ENCODE results near the gene TIMP3.
A peak's percentile ranks its signal among the peaks of the same experiment; 100 is the strongest.
"Not testable (repeated sequence)": the region's sequence is repeated elsewhere in the genome, so short reads cannot be mapped to it uniquely, and the experiment has no call there.

Gene TIMP3

DNA sequence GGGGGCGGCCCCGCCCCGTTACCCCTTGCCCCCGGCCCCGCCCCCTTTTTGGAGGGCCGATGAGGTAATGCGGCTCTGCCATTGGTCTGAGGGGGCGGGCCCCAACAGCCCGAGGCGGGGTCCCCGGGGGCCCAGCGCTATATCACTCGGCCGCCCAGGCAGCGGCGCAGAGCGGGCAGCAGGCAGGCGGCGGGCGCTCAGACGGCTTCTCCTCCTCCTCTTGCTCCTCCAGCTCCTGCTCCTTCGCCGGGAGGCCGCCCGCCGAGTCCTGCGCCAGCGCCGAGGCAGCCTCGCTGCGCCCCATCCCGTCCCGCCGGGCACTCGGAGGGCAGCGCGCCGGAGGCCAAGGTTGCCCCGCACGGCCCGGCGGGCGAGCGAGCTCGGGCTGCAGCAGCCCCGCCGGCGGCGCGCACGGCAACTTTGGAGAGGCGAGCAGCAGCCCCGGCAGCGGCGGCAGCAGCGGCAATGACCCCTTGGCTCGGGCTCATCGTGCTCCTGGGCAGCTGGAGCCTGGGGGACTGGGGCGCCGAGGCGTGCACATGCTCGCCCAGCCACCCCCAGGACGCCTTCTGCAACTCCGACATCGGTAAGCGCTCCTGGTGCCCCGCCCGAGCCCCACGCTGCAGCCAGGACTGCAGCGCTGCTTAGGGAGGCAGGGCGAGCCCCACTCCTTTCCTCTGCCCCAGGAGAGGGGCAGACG is at the start of gene TIMP3:
Gene TIMP3, plus strand, starts transcription at position 169 of the 700 bp plus-strand sequence. Its CDS starts 297 bp downstream, at position 466.
- Histone ChIP-seq H3K4me1 (ENCODE audit: control insufficient read depth in 5 of 5, insufficient read depth in 5 of 5, low read length in 5 of 5) (peaks cover 7 to 74% (median 68%) of the 10 kb centered on the region in 5 donors), H3K36me3 (ENCODE audit: control insufficient read depth in 5 of 5, insufficient read depth in 5 of 5, low read length in 5 of 5) (peaks cover 0 to 6% (median 0%) of the 10 kb centered on the region in 5 donors), H3K27ac (ENCODE audit: low read depth, low read length) (peak within 1 kb of the TSS; percentile 92), H3K4me3 (ENCODE audit: low read depth in 1 of 5, low read length in 5 of 5) (peak within 1 kb of the TSS; percentile 82 to 98 (median 87)), H3K27me3 (ENCODE audit: control insufficient read depth in 5 of 5, insufficient read depth in 4 of 5, low read length in 5 of 5) (no peaks in the 10 kb centered on the region), H3K9me3 (ENCODE audit: control insufficient read depth in 5 of 5, low read length in 5 of 5) (no peaks in the 10 kb centered on the region), H3K9ac (ENCODE audit: low read length in 5 of 5) (peak within 1 kb of the TSS; percentile 67 to 96 (median 89))

- H3K9me3 ChIP-seq (ENCODE audit: control insufficient read depth in 5 of 5, low read length in 5 of 5): no peaks in the 10 kb centered on the region
- H3K36me3 ChIP-seq (ENCODE audit: control insufficient read depth in 5 of 5, insufficient read depth in 5 of 5, low read length in 5 of 5): no peaks in the 10 kb centered on the region
- H3K9ac ChIP-seq (ENCODE audit: low read length in 5 of 5): no peak overlapping the region
- no peaks in the 10 kb centered on the region for H3K27me3 ChIP-seq (ENCODE audit: control insufficient read depth in 5 of 5, insufficient read depth in 4 of 5, low read length in 5 of 5)
- peaks cover 4 to 43% (median 21%) of the 10 kb centered on the region in 5 donors for H3K4me1 ChIP-seq (ENCODE audit: control insufficient read depth in 5 of 5, insufficient read depth in 5 of 5, low read length in 5 of 5)
- H3K27ac ChIP-seq (ENCODE audit: low read depth, low read length): peak overlapping the region; percentile 61
- no peak overlapping the region for H3K4me3 ChIP-seq (ENCODE audit: low read depth in 1 of 5, low read length in 5 of 5)
Measured at GRCh38 chr22:32752326-32752725, 49.2 kb upstream of the TIMP3 start.

- no peaks in the 10 kb centered on the region for H3K36me3 ChIP-seq (ENCODE audit: control insufficient read depth in 5 of 5, insufficient read depth in 5 of 5, low read length in 5 of 5)
- H3K27ac ChIP-seq (ENCODE audit: low read depth, low read length): peak overlapping the region; percentile 77
- no peaks in the 10 kb centered on the region for H3K9me3 ChIP-seq (ENCODE audit: control insufficient read depth in 5 of 5, low read length in 5 of 5)
- H3K4me3 ChIP-seq (ENCODE audit: low read depth in 1 of 5, low read length in 5 of 5): no peak overlapping the region
- no peaks in the 10 kb centered on the region for H3K27me3 ChIP-seq (ENCODE audit: control insufficient read depth in 5 of 5, insufficient read depth in 4 of 5, low read length in 5 of 5)
- peak overlapping the region in 1 of 5 donors; percentile 52 for H3K9ac ChIP-seq (ENCODE audit: low read length in 5 of 5)
- peaks cover 4 to 38% (median 21%) of the 10 kb centered on the region in 5 donors for H3K4me1 ChIP-seq (ENCODE audit: control insufficient read depth in 5 of 5, insufficient read depth in 5 of 5, low read length in 5 of 5)
Measured at GRCh38 chr22:32752816-32753520, 48.5 kb upstream of the TIMP3 start.

GRCh38 chr22:32753591-32753990 is 47.9 kb upstream of the TIMP3 start:
- Histone ChIP-seq H3K36me3 (ENCODE audit: control insufficient read depth in 5 of 5, insufficient read depth in 5 of 5, low read length in 5 of 5) (no peaks in the 10 kb centered on the region), H3K4me3 (ENCODE audit: low read depth in 1 of 5, low read length in 5 of 5) (no peak overlapping the region), H3K9ac (ENCODE audit: low read length in 5 of 5) (peak overlapping the region in 1 of 5 donors; percentile 52), H3K4me1 (ENCODE audit: control insufficient read depth in 5 of 5, insufficient read depth in 5 of 5, low read length in 5 of 5) (peaks cover 4 to 35% (median 21%) of the 10 kb centered on the region in 5 donors), H3K9me3 (ENCODE audit: control insufficient read depth in 5 of 5, low read length in 5 of 5) (no peaks in the 10 kb centered on the region), H3K27ac (ENCODE audit: low read depth, low read length) (peak overlapping the region; percentile 77), H3K27me3 (ENCODE audit: control insufficient read depth in 5 of 5, insufficient read depth in 4 of 5, low read length in 5 of 5) (no peaks in the 10 kb centered on the region)

DNA sequence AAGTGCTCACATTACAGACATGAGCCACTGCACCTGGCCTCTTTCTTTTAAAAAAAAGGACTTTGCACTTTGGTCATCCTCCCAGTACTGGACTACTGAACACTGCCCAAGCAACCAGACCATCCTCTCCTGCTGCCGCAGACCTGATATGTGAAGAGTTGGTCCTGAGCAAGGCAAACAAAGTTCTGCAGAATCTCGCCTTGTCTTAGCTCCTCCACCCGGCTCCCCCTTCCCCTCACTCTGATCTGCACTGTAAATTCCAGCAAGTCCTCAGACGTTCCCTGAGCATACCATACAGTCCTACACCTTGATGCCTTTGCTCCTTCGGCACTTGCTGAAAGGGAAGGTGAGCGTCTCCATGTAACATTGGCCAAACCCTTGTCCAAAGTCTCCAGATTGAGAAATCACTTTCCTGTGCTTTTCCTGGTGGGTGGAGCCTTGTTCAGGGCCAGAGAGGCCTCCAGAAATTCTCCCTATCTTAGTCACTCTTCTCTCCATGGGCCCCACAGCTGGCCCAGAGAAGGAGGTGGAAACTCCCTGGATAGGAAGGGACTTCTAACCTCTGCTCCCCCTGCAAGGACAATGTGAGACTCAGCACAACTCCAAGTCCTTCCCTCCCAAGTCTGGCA is 47.0 kb upstream of the TIMP3 start:
- Histone ChIP-seq H3K9me3 (ENCODE audit: control insufficient read depth in 5 of 5, low read length in 5 of 5) (no peaks in the 10 kb centered on the region), H3K4me1 (ENCODE audit: control insufficient read depth in 5 of 5, insufficient read depth in 5 of 5, low read length in 5 of 5) (peaks cover 4 to 35% (median 27%) of the 10 kb centered on the region in 5 donors), H3K36me3 (ENCODE audit: control insufficient read depth in 5 of 5, insufficient read depth in 5 of 5, low read length in 5 of 5) (no peaks in the 10 kb centered on the region), H3K4me3 (ENCODE audit: low read depth in 1 of 5, low read length in 5 of 5) (no peak overlapping the region), H3K27me3 (ENCODE audit: control insufficient read depth in 5 of 5, insufficient read depth in 4 of 5, low read length in 5 of 5) (no peaks in the 10 kb centered on the region), H3K27ac (ENCODE audit: low read depth, low read length) (peak overlapping the region; percentile 77), H3K9ac (ENCODE audit: low read length in 5 of 5) (no peak overlapping the region)

DNA sequence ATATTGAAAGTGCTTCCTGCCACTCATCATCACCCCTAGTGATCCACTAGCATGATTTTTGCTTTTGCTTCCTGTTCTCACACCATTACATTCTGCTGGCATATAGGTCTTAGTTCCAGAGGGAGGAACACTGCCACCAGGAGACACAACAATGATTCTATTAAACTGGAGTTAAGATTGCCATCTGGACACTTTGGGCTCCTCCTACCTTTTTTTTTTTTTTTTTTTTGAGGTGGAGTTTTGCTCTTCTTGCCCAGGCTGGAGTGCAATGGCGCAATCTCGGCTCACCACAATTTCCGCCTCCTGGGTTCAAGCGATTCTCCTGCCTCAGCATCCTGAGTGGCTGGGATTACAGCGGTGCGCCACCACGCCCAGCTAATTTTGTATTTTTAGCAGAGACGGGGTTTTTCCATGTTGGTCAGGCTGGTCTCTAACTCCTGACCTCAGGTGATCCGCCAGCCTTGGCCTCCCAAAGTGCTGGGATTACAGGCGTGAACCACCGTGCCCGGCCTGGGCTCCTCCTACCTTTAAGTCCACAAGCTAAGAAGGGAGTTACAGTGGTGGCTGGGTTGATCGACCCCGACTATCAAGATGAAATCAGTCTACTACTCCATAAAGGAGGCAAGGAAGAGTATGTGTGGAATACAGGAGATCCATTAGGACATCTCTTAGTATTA is 44.3 kb upstream of the TIMP3 start:
- not testable (repeated sequence) for H3K27me3 ChIP-seq (ENCODE audit: control insufficient read depth in 5 of 5, insufficient read depth in 4 of 5, low read length in 5 of 5); H3K4me3 ChIP-seq (ENCODE audit: low read depth in 1 of 5, low read length in 5 of 5); H3K36me3 ChIP-seq (ENCODE audit: control insufficient read depth in 5 of 5, insufficient read depth in 5 of 5, low read length in 5 of 5); H3K9ac ChIP-seq (ENCODE audit: low read length in 5 of 5); H3K27ac ChIP-seq (ENCODE audit: low read depth, low read length); H3K9me3 ChIP-seq (ENCODE audit: control insufficient read depth in 5 of 5, low read length in 5 of 5)
- peaks cover 15 to 50% (median 43%) of the 10 kb centered on the region in 5 donors for H3K4me1 ChIP-seq (ENCODE audit: control insufficient read depth in 5 of 5, insufficient read depth in 5 of 5, low read length in 5 of 5)

DNA sequence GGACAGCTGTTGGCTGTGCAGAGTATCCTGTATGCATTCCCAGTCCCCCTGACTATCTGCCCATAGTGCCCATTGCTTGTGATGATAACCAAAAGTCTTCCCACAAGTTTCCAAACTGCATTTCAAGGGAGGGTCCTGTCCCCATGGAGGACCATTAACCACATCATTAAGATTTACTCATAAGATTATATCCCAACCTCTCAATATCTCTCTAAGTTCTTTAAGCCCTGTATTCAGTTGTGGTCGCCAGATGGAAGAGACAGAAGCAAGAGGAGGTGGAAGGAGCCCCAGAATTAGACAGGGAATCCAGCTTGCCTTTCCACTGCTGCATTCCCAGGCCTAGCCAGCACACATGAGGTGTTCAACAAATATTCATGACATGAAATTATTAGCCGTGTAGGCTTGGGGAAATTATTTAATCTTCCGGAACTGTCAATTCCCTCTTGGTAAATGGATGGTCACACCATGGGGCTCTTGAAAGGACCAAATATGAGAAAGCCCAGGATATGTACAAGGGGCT is 42.6 kb upstream of the TIMP3 start:
- Histone ChIP-seq H3K36me3 (ENCODE audit: control insufficient read depth in 5 of 5, insufficient read depth in 5 of 5, low read length in 5 of 5) (no peaks in the 10 kb centered on the region), H3K27ac (ENCODE audit: low read depth, low read length) (no peak overlapping the region), H3K4me1 (ENCODE audit: control insufficient read depth in 5 of 5, insufficient read depth in 5 of 5, low read length in 5 of 5) (peaks cover 13 to 53% (median 48%) of the 10 kb centered on the region in 5 donors), H3K27me3 (ENCODE audit: control insufficient read depth in 5 of 5, insufficient read depth in 4 of 5, low read length in 5 of 5) (no peaks in the 10 kb centered on the region), H3K9ac (ENCODE audit: low read length in 5 of 5) (no peak overlapping the region), H3K9me3 (ENCODE audit: control insufficient read depth in 5 of 5, low read length in 5 of 5) (no peaks in the 10 kb centered on the region), H3K4me3 (ENCODE audit: low read depth in 1 of 5, low read length in 5 of 5) (no peak overlapping the region)

GRCh38 chr22:32760396-32760795 is 41.1 kb upstream of the TIMP3 start:
- Histone ChIP-seq H3K9ac (ENCODE audit: low read length in 5 of 5) (no peak overlapping the region), H3K4me1 (ENCODE audit: control insufficient read depth in 5 of 5, insufficient read depth in 5 of 5, low read length in 5 of 5) (peaks cover 13 to 57% (median 48%) of the 10 kb centered on the region in 5 donors), H3K4me3 (ENCODE audit: low read depth in 1 of 5, low read length in 5 of 5) (no peak overlapping the region), H3K27me3 (ENCODE audit: control insufficient read depth in 5 of 5, insufficient read depth in 4 of 5, low read length in 5 of 5) (no peaks in the 10 kb centered on the region), H3K9me3 (ENCODE audit: control insufficient read depth in 5 of 5, low read length in 5 of 5) (no peaks in the 10 kb centered on the region), H3K36me3 (ENCODE audit: control insufficient read depth in 5 of 5, insufficient read depth in 5 of 5, low read length in 5 of 5) (no peaks in the 10 kb centered on the region), H3K27ac (ENCODE audit: low read depth, low read length) (peak overlapping the region; percentile 74)

DNA sequence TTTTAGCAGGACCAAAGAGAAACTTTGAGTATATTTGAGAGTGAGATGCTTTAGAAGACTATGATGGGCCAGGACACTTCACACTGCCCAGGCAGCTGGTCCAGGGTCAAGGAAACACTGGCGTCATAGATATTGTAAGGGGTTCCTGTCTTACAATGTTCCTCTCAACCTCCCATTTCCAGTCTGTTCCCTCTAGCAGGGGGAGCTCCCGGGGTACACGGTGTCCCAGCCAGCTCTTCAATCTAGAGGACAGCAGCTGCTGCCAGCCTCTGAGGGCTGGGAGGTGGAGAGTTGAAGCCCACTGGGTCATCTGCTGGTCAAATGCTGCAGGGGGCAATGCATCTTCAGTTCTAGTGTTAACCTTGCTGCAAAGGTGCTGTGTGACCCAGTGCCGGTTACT is 40.7 kb upstream of the TIMP3 start:
- Histone ChIP-seq H3K27ac (ENCODE audit: low read depth, low read length) (peak overlapping the region; percentile 74), H3K9me3 (ENCODE audit: control insufficient read depth in 5 of 5, low read length in 5 of 5) (no peaks in the 10 kb centered on the region), H3K36me3 (ENCODE audit: control insufficient read depth in 5 of 5, insufficient read depth in 5 of 5, low read length in 5 of 5) (no peaks in the 10 kb centered on the region), H3K27me3 (ENCODE audit: control insufficient read depth in 5 of 5, insufficient read depth in 4 of 5, low read length in 5 of 5) (no peaks in the 10 kb centered on the region), H3K4me1 (ENCODE audit: control insufficient read depth in 5 of 5, insufficient read depth in 5 of 5, low read length in 5 of 5) (peaks cover 13 to 60% (median 48%) of the 10 kb centered on the region in 5 donors), H3K4me3 (ENCODE audit: low read depth in 1 of 5, low read length in 5 of 5) (no peak overlapping the region), H3K9ac (ENCODE audit: low read length in 5 of 5) (no peak overlapping the region)

Data from subcutaneous abdominal adipose tissue (tissue), 5 donors.